Measurements from ENCODE around the gene PDIA2.
"Not testable (repeated sequence)": the region's sequence is repeated elsewhere in the genome, so short reads cannot be mapped to it uniquely, and the experiment has no call there.

The PDIA2 gene, protein sequence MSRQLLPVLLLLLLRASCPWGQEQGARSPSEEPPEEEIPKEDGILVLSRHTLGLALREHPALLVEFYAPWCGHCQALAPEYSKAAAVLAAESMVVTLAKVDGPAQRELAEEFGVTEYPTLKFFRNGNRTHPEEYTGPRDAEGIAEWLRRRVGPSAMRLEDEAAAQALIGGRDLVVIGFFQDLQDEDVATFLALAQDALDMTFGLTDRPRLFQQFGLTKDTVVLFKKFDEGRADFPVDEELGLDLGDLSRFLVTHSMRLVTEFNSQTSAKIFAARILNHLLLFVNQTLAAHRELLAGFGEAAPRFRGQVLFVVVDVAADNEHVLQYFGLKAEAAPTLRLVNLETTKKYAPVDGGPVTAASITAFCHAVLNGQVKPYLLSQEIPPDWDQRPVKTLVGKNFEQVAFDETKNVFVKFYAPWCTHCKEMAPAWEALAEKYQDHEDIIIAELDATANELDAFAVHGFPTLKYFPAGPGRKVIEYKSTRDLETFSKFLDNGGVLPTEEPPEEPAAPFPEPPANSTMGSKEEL

DNA sequence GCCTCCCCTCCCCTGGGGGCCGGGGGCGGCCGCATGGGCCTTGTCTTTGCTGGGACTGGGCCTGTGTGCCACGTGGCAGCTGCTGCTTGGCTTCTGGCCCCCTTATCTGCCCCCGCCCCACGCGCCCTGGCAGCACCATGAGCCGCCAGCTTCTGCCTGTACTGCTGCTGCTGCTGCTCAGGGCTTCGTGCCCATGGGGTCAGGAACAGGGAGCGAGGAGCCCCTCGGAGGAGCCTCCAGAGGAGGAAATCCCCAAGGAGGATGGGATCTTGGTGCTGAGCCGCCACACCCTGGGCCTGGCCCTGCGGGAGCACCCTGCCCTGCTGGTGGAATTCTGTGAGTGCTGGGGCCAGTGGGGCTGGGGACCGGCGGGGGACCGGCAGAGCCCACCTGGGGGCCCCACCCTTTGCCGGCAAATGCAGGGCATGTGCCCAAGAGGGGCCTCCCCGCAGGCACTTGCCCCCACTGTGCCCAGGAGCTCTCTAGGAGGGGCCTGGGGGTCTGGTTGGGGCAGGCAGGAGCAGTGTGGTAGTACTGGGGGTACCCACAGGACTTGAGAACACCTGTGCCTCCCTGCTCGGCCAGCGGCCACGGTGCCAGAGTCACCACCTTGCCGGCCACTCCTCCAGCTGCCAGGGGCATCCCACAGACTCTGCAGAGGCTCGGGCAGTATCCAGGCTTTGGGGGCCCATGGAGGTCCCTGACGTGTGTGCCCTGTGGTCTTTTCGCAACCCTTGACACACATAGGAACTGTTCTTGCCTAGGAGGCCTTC, at the start of gene PDIA2:
Gene PDIA2, plus strand, starts transcription at position 132 of the 773 bp plus-strand sequence. Its CDS starts 6 bp downstream, at position 138.
- DNase-seq (ENCODE audit: low read depth), result no peak

DNA sequence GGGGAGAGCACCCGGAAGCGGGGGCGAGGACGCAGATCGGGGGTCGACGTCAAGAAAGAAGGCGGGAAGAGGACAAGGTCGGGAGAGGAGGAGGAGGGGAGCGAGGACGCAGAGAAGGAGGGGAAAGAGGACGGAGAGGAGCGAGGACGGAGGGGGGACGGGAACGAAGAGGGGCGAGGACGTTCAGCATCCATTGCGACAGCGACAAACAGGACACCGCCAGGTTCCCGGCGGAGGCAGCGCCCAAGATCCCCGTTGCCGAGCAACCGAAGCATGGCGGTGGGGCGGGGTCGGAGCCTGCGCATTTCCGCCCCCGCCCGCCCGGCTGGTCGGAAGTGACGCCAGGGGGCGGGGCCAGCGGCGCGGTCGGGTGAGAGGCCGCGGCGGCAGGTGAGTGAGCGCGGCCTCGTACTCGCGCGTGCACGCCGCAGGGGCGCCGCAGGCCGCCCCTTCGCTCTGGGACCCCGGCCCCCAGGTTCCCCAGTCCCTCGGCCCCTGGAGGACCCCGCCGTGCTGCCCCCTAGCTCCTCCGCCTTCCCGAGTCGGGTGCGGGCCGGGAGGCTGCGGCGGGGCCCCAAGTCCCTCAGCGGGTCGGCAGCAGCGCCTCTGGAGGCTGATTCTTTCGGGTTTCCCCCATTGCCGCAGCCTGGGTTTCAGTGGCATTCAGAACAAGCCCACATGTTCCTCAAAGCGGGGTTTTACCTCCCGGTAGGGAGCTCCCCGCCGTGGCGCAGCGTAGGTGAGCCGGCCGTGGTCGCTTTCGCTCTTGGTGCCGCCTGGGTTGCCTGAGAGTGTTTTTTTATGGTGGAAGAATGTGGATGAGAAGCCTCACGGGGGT, 48.3 kb upstream of the PDIA2 start, which contains the start of gene FAM234A:
Gene FAM234A, plus strand, starts transcription at position 354 of the 838 bp plus-strand sequence. CDS start 19,593 bp downstream, outside the sequence.
- DNase-seq (ENCODE audit: low read depth), result peak; percentile 92

DNA sequence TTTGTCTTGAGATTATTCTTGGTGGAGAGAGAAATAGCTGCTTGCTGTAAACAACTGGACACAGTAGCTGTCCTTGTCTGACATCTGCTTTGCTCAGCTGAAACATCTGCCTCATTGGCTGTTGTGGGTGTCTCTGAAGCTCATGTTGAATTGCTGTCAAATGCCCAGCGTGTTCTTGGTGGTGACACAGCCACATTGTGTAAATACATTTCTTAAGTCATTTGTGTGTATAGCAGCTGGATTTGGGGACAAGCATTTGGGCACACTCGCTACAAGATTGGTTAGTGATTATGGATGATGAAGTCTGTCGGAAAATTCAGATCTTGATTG, 43.1 kb upstream of the PDIA2 start:
- DNase-seq (ENCODE audit: low read depth), result no peak

DNA sequence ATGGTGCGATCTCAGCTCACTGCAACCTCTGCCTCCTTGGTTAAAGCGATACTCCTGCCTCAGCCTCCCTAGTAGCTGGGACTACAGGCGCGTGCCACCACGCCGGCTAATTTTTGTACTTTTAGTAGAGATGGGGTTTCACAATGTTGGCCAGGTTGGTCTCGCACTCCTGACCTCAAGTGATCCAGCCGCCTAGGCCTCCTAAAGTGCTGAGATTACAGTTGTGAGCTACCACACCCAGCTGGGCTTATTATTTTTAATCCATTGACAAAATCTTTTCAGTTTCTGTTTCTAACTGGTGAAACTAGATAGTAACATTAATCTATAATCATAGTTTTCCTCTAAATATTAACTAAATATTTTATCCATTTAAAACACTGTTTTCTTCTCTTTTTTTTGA, 42.4 kb upstream of the PDIA2 start:
- DNase-seq (ENCODE audit: low read depth), result no peak

DNA sequence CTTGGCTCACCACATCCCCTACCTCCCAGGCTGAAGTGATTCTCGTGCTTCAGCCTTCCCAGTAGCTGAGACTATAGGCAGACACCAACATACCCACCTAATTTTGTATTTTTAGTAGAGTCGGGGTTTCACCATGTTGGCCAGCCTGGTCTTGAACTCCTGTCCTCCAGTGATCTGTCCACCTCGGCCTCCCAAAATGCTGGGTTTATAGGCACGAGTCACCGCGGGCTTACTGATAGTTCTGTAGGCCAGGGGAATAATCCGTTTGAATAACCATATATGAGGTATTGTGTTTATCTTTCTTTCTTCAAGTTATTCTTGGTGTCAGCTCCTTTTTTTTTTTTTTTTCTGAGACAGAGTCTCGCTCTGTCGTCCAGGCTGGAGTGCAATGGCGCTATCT, 40.7 kb upstream of the PDIA2 start:
- DNase-seq (ENCODE audit: low read depth), result no peak

DNA sequence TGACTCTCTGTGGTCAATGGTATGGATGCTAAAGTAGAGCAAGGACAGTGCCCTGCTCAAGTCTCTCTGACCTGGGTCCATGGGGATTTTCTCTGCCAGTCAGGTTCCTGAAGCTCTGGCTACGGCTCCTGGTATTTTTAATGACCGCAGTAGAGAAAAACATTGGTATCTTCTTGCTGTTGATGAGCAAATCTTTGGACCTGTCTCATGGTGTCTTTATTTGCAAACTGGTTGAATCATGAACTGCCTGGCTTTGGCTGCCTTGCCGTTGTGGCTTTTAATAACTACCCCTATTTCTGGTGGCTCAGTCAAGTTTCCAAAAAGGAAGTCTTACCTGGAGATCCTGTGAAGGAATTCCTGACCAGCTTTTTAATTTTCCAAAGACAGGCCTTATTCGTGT, 39.6 kb upstream of the PDIA2 start:
- no peak for DNase-seq (ENCODE audit: low read depth)

DNA sequence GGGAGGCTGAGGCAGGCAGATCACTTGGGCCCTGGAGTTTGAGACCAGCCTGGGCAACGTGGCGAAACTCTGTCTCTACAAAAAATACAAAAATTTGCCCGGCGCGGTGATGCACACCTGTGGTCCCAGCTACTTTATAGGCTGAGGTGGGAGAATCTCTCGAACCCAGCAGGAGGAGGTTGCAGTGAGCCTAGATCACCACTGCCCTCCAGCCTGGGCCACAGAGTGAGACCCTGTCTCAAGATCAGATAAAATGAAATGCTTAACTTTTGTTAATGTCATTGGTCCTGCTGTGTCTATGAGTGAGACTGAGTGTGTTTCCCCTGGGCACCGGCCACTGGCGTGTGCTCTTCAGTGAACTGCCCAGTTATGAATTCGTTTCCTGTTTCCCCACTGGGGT, 37.9 kb upstream of the PDIA2 start:
- DNase-seq (ENCODE audit: low read depth), result no peak

DNA sequence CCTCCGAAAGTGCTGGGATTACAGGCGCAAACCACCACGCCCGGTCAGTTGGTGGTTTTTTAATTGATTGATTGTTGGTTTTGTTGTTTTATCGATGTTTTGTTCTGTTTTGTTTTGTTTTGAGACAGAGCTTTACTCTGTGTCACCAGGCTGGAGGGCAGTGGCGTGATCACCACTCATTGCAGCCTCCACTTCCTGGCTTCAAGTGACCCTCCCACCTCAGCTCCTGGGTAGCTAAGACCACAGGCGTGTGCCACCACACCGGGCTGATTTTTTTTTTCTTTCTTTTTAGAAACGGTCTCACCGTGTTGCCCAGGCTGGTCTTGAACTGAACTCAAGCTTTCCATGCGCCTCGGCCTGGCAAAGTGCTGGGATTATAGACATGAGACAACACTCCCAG, 35.9 kb upstream of the PDIA2 start:
- no peak for DNase-seq (ENCODE audit: low read depth)

DNA sequence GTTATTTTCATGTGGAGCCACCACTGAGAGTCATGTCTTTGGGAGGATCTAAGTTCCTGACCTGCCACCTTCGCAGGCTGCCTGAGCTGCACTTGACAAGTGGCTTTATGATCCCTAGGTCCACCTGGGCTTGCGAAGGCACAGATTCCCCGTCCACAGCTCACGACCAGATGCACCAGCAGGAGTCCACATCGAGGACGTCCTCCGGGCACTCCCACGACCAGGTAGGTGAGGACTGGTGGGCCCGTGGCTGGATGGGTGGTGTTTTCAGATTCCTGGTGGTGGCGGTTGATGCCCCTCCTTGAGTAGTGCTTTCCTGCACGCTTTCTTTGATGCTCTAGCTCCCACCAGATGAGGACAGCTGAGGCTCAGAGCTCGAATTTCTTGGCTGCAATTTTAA, 33.5 kb upstream of the PDIA2 start:
- DNase-seq (ENCODE audit: low read depth), result no peak

DNA sequence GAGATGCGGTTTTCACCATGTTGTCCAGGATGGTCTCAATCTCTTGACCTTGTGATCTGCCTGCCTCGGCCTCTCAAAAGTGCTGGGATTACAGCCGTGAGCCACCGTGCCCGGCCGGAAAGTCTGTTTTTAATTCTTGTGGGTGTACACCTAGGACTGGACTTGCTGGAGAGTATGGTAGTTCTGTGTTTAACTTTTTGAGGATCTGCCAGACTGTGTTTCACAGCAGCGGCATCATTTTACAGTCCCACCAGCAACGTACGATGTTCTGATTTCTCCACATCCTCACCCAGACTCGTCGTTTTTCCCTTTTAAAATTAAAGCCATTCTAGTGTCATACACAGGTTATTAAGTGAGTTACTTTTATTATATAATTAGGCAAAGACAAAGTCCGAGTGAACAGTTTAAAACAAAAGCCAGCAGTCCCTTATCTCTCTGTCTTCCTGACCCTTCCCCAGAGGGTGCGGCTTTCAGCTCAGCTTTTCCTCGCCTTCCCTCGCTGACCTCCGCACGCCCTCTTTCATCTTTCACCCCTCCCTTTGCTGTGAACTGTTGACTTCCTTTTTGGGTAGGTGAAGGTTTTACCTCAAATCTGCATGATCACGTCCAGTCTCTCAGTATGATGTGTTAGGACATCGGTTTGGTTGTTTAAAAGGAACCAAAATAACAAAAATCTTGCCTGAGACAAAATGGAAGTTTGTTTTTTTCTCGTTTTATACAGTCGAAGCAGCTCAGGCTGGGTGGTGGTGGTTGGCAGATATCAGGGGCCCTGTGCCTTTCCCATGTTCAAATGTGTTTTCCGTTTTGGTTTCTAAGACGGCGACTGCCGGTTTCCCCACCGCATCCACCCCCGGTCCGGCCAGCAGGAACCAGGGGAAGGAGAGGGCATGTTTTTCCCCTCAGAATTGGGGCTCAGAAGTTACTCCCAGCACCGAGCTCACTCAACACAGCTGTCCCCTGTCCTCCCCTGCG, 30.3 kb upstream of the PDIA2 start:
- DNase-seq (ENCODE audit: low read depth), result no peak

DNA sequence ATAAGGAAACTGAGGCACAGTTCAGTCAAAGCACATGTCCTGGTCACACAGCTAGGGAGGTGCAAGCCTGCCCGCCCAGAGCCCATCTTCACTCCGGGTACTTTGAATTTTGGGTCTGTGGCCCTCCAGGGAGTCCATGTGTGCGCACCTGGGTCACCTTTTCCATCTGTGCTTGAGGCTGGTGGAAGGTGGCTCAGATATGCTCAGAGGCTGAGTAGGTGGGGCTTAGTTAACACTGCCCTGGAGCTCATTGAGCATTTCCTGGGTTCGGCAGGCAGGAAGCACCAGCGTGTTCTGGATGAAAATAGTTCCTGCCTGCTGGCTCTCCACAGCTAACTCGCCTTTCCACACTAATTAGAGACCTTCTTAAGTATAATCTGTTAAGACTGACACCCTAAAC, 29.1 kb upstream of the PDIA2 start:
- DNase-seq (ENCODE audit: low read depth), result no peak

DNA sequence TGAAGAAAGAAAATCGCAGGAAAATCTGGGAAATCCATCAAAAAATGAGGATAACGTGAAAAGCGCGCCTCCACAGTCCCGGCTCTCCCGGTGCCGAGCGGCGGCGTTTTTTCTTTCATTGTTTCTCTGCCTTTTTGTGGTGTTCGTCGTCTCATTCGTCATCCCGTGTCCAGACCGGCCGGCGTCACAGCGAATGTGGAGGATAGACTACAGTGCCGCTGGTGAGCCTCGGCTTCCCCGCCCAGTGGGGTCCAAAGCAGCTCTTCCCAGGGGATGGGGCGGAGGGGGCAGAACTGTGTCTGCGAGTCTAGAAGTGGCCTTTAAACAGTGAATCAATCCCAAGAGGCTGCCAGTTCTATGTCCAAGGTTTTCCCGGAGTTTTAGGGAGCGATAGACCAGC, 28.5 kb upstream of the PDIA2 start:
- no peak for DNase-seq (ENCODE audit: low read depth)

DNA sequence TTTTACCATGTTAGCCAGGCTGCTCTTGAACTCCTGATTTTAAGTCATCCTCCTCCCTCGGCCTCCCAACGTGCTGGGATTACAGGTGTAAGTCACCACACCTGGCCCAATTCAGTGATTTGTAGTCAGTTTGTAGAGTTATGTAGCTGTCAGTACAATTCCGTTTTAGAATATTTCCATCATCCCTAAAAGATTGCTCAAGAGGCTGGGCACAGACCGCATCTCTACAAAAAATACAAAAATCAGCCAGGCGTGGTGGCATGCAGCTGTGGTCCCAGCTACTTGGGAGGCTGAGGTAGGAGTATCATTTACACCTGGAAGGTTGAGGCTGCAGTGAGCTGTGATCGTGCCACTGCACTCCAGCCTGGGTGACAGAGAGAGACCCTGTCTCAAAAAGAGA, 27.8 kb upstream of the PDIA2 start:
- DNase-seq (ENCODE audit: low read depth), result no peak

DNA sequence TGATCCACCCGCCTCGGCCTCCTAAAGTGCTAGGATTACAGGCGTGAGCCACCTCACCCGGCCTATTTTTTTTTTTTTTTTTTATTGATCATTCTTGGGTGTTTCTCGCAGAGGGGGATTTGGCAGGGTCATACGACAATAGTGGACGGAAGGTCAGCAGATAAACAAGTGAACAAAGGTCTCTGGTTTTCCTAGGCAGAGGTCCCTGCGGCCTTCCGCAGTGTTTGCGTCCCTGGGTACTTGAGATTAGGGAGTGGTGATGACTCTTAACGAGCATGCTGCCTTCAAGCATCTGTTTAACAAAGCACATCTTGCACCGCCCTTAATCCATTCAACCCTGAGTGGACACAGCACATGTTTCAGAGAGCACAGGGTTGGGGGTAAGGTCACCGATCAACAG, 24.9 kb upstream of the PDIA2 start:
- DNase-seq (ENCODE audit: low read depth), result not testable (repeated sequence)

DNA sequence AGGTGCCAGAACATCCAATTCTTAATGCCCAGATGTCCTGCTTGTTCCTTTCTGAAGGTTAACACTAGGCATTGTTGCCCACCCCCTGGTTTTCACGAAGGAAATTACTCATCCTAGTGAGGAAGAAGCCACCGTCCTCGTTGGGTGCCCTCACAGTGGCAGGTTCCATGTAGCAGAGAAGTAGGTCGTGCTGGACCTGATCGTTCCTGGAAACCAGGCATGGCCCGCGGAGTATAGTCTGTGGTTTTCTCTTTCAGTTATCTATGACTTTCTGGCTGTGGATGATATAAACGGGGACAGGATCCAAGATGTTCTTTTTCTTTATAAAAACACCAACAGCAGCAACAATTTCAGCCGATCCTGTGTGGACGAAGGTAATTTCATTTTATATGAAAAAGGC, 23.7 kb upstream of the PDIA2 start:
- DNase-seq (ENCODE audit: low read depth), result no peak

DNA sequence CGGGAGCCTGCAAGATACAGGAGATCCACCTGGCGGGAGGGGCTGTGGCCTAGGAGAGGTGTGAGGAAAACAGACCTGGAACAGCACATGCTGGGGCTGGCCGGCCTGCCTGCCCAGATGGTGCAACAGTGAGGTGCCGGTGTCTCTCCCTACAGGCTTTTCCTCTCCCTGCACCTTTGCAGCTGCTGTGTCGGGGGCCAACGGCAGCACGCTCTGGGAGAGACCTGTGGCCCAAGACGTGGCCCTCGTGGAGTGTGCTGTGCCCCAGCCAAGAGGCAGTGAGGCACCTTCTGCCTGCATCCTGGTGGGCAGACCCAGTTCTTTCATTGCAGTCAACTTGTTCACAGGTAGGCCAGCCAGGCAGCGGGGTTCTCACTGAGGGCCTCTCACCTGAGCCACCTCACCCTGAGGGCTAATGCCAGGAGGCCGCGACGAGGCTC, 23.1 kb upstream of the PDIA2 start:
- no peak for DNase-seq (ENCODE audit: low read depth)

DNA sequence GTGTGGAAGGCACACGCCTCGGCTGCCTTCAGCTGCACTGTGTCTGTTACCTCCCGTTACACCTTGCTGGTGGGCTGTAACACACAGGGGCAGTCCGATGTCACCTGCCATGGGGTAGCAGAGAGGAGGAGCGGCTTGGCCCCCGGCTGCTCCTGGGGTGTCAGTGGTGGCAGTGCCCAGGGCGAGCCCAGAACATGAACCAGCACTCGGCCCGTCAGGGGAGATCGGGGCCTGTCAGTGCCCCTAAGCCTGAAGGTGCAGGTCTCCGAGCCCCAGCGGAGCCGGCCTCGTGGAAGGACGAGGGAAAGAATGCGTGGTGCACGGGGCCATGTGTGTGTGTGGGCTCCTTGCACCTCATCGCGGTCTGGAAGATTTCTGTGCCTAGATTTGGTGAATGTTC, 22.6 kb upstream of the PDIA2 start:
- DNase-seq (ENCODE audit: low read depth), result no peak

DNA sequence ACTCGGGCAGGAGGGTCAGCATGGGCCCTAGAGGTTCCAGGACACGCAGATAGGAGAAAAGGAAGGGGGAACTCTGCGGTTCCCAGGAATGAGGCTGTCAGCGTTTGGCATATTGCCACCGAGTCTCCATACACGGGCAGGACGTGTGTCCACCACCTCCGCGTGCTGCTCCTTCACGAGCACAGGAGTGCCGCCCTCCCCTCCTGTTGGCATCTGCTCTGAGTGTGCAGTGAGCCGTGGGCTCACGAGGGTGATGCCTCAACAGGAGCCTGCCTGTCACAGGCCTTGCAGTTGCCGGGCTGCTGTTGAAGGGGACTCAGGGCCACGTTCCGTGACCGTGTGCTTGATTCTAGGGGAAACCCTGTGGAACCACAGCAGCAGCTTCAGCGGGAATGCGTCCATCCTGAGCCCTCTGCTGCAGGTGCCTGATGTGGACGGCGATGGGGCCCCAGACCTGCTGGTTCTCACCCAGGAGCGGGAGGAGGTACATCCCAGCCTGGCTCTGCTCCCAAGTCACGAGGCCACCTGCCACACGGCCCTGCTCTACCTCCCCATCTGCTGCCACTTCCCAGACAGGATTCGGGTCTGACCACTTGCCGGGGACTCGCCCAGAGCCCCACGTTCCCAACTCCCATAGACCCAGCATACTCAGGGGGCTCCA, 21.8 kb upstream of the PDIA2 start:
- DNase-seq (ENCODE audit: low read depth), result no peak

DNA sequence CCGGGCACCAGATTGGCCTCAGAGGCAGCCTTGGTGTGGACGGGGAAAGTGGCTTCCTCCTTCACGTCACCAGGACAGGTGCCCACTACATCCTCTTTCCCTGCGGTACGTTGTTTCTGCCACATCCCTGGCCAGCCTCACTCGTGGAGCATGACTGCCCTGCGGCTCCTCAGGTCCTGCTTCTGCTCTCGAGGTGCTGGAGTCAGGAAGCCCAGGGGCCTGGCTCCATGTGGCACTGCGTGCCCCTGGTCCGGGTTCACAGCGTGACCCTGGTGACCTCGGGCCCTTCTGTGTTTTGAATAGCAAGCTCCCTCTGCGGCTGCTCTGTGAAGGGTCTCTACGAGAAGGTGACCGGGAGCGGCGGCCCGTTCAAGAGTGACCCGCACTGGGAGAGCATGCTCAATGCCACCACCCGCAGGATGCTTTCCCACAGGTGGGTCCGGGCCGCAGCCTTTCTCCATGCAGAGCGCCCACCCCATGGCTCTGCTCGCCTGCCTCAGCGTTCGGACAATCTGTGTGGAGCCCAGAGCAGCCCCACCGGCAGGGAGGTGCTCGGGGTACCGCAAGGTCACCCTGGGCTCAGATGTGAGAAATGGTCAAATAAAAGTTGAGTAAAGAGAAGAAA, 20.7 kb upstream of the PDIA2 start:
- DNase-seq (ENCODE audit: low read depth), result no peak

DNA sequence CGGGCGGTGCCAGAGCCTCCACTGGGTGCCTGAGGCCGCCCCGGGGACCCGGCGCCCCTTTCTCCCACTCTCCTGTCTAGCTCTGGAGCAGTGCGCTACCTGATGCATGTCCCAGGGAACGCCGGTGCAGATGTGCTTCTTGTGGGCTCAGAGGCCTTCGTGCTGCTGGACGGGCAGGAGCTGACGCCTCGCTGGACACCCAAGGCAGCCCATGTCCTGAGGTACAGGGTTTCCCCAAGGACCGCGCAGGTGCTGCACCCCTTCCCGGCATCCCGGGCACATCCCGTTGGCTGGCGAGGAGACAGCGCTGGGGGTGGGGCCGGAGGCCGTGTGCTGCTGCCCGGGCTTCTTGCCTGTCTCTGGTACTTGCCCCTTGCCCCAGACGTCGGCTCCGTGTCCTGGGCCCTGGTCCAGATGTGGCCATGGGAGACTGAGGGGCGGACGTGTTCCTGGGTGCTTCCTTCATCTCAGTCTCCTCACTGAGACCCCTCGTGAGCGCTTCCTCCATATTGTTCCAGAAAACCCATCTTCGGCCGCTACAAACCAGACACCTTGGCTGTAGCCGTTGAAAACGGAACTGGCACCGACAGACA, 19.7 kb upstream of the PDIA2 start:
- no peak for DNase-seq (ENCODE audit: low read depth)

Measured in stimulated activated CD8-positive, alpha-beta memory T cell treated with anti-CD3 and anti-CD28 coated beads, Interleukin-12 subunit alpha, Interleukin-12 subunit beta, amount 100 ng/mL, for 1 hour (primary cell).